Lung (tissue), 12 donors: ENCODE measurements around the gene ZMYND10. TPM values are rescaled to one million over a fixed set of nuclear protein-coding genes. Genes with fewer than 3 reads are reported as not detected.

ENCODE experiments used
- ATAC-seq: fragments of 200-7000 bp; cut with Tn5 transposase; one replicate; pipeline ENCODE4 v1.9.1; 2020; ENCODE audit warnings: moderate number of reproducible peaks; ENCODE audit not compliant: insufficient read depth, low FRiP score
- DNase-seq, 3 donors: peaks; one replicate each; pipeline ENCODE4 v3.0.0-alpha.2; 2013 to 2017
- H3K27ac ChIP-seq, 2 donors: one replicate each; pipeline ENCODE4 v1.5.1; 2013; ENCODE audit warnings: mild to moderate bottlenecking in 2 of 2, moderate library complexity in 2 of 2, control low read depth in 1 of 2, inconsistent platforms in 1 of 2, low read depth in 1 of 2, low read length in 1 of 2
- H3K27me3 ChIP-seq, 3 donors: one replicate each; pipeline ENCODE4 v1.5.1; 2013; ENCODE audit warnings: low read length in 2 of 3; ENCODE audit not compliant: control insufficient read depth in 3 of 3, insufficient read depth in 3 of 3
- H3K36me3 ChIP-seq, 4 donors: one replicate each; pipeline ENCODE4 v1.5.1; 2013; ENCODE audit warnings: low read length in 4 of 4, mild to moderate bottlenecking in 1 of 4, moderate library complexity in 1 of 4; ENCODE audit not compliant: control insufficient read depth in 4 of 4, insufficient read depth in 4 of 4
- H3K4me1 ChIP-seq, 5 donors: one replicate each; pipeline ENCODE4 v1.5.1; 2013; ENCODE audit warnings: low read length in 5 of 5, mild to moderate bottlenecking in 2 of 5, moderate library complexity in 1 of 5; ENCODE audit not compliant: control insufficient read depth in 5 of 5, insufficient read depth in 5 of 5
- H3K4me3 ChIP-seq: one replicate; pipeline ENCODE4 v1.5.1; 2013; ENCODE audit warnings: mild to moderate bottlenecking, control low read depth, moderate library complexity
- H3K9ac ChIP-seq, 2 donors: one replicate each; pipeline ENCODE4 v1.5.1; 2013; ENCODE audit warnings: low read length in 2 of 2, control low read depth in 1 of 2; ENCODE audit not compliant: insufficient read depth in 1 of 2
- H3K9me3 ChIP-seq, 4 donors: one replicate each; pipeline ENCODE4 v1.5.1; 2013; ENCODE audit warnings: low read length in 3 of 4, mild to moderate bottlenecking in 1 of 4, moderate library complexity in 1 of 4; ENCODE audit not compliant: control insufficient read depth in 4 of 4, insufficient read depth in 3 of 4
- CTCF ChIP-seq: IDR thresholded peaks from 2 replicates; pipeline ENCODE4 v1.5.1; 2012; ENCODE audit warnings: mild to moderate bottlenecking; ENCODE audit errors: control extremely low read depth, extremely low read depth
- WGBS, 2 donors: extraction: QIAGEN DNeasy Blood & Tissue Kit; methylation state at CpG; one replicate each; pipeline ENCODE4 v1.1.7; 2013; 5-methylcytosine and 5-hydroxymethylcytosine counted together
- polyA plus RNA-seq, 2 donors: library from polyadenylated mRNA; stranded (reverse); fragments of 200-250 nt; gene quantifications; one replicate each; pipeline ENCODE4 v1.2.1, GENCODE V29; 2013
- total RNA-seq, 2 donors: library from RNA; depleted of rRNA in 1 of 2; stranded (reverse); fragments of >200 nt in 1 of 2; gene quantifications; one replicate each; pipeline ENCODE4 v1.2.1, GENCODE V29; 2014 to 2021
- donor health status: control.
- donor health status: control.
- donor health status: Bipolar disorder and iron deficiency.
- donor health status: healthy.
- donor health status: DM: yes; HTN: yes; CAD: no.

ZMYND10 gene
- total and polyA plus RNA-seq, 4 donors, result 31.4 to 117 (median 62.4) TPM

GRCh38 chr3:50356553-50356952, 11.0 kb upstream of the ZMYND10 start:
- H3K9ac ChIP-seq, result peak overlapping the region; percentile 9 to 51
- H3K27ac ChIP-seq, result no peak overlapping the region
- H3K4me1 ChIP-seq, result peaks cover 25 to 35% (median 26%) of the 10 kb centered on the region in 5 donors
- H3K9me3 ChIP-seq, result no peaks in the 10 kb centered on the region
- H3K4me3 ChIP-seq, result peak overlapping the region; percentile 28
- peaks cover 9 to 30% (median 21%) of the 10 kb centered on the region in 4 donors for H3K36me3 ChIP-seq
- H3K27me3 ChIP-seq, result no peaks in the 10 kb centered on the region
- DNase-seq, result no peak
- no peak for ATAC-seq
- no peak for TF ChIP-seq CTCF
- WGBS, 2 donors, result 44 to 60% methylated on average over 5 of the region's 5 CpGs

GRCh38 chr3:50355829-50356552, 10.5 kb upstream of the ZMYND10 start:
- Histone ChIP-seq H3K36me3 (peaks cover 9 to 30% (median 22%) of the 10 kb centered on the region in 4 donors), H3K27ac (peak overlapping the region; percentile 10 to 37)

GRCh38 chr3:50354850-50355249, 9.3 kb upstream of the ZMYND10 start:
- Histone ChIP-seq H3K9ac (no peak overlapping the region), H3K36me3 (peaks cover 9 to 30% (median 22%) of the 10 kb centered on the region in 4 donors), H3K4me3 (no peak overlapping the region), H3K4me1 (peaks cover 31 to 48% (median 32%) of the 10 kb centered on the region in 5 donors), H3K27ac (no peak overlapping the region), H3K9me3 (no peaks in the 10 kb centered on the region), H3K27me3 (no peaks in the 10 kb centered on the region)
- TF ChIP-seq CTCF, result no peak
- ATAC-seq, result no peak
- DNase-seq, result no peak
- WGBS, 2 donors, result 91 to 97% methylated on average over 7 of the region's 7 CpGs

More at GRCh38 chr3:50355829-50356552, 10.5 kb upstream of the ZMYND10 start:
- H3K9me3 ChIP-seq, result no peaks in the 10 kb centered on the region
- H3K27me3 ChIP-seq, result no peaks in the 10 kb centered on the region
- H3K4me3 ChIP-seq, result no peak overlapping the region
- TF ChIP-seq CTCF, result no peak
- peak overlapping the region in 1 of 2 donors; percentile 51 for H3K9ac ChIP-seq
- DNase-seq (no peak), ATAC-seq (no peak)
- H3K4me1 ChIP-seq, result peaks cover 26 to 40% (median 31%) of the 10 kb centered on the region in 5 donors
- WGBS, 2 donors, result 63 to 66% methylated on average over 5 of the region's 5 CpGs
